BJ (cell line): ENCODE results near the gene RAB13. TPM values are rescaled to one million over a fixed set of nuclear protein-coding genes. Genes with fewer than 3 reads are reported as not detected.

Experiments
- CTCF ChIA-PET: fragments of 350-600 bp; formaldehyde crosslinking; extraction: SDS; loops from one replicate; lab custom pipeline; 2021; ENCODE audit warnings: antibody characterized with exemption, inconsistent platforms; lab: Yijun Ruan, JAX
- POLR2A ChIA-PET: fragments of 300-600 bp; sonication (Branson Sonifier 250); formaldehyde crosslinking; extraction: SDS; loops from one replicate; lab custom pipeline; 2021; ENCODE audit warnings: antibody characterized with exemption; lab: Charles Lee
- DNase-seq: peaks from one replicate; pipeline ENCODE4 v3.0.0-alpha.2; 2011; ENCODE audit warnings: low read depth
- H3K27me3 ChIP-seq: 2 replicates; pipeline ENCODE4 v1.6.0; 2011; ENCODE audit warnings: low read length; ENCODE audit not compliant: control insufficient read depth, insufficient read depth
- H3K36me3 ChIP-seq: 2 replicates; pipeline ENCODE4 v1.5.1; 2011; ENCODE audit warnings: low read length; ENCODE audit not compliant: control insufficient read depth, insufficient read depth
- H3K4me3 ChIP-seq: 2 replicates; pipeline ENCODE4 v1.5.1; 2011; ENCODE audit warnings: low read depth, mild to moderate bottlenecking, control low read depth, low read length
- CTCF ChIP-seq: IDR thresholded peaks from 2 replicates; pipeline ENCODE4 v1.5.1; 2011; ENCODE audit warnings: low read depth, mild to moderate bottlenecking, control low read depth, inconsistent platforms, low read length, moderate library complexity; ENCODE audit not compliant: insufficient read depth
- polyA plus RNA-seq: library from polyadenylated mRNA; depleted of rRNA; stranded (reverse); fragments of >200 nt; gene quantifications from 2 replicates; pipeline ENCODE4 v1.2.3, GENCODE V29; 2011

The RAB13 gene
- polyA plus RNA-seq, 1 experiment = 69.5 TPM

- no peak for TF ChIP-seq CTCF
- Histone ChIP-seq H3K27me3 (no peaks in the 10 kb centered on the region), H3K36me3 (peaks cover 26% of the 10 kb centered on the region), H3K4me3 (no peak overlapping the region)
- DNase-seq = no peak
- POLR2A ChIA-PET = no interaction called here
- CTCF ChIA-PET = interaction anchor here (1.4 kb wide), 1 partner anchor 8 kb away, joined by 4 read pairs; the partner anchor contains the start of gene DENND4B
Measured at GRCh38 chr1:153954826-153955225, 31.3 kb downstream of the RAB13 start.

GRCh38 chr1:153953859-153954365 is 32.2 kb downstream of the RAB13 start:
- CTCF ChIA-PET = interaction anchor here (0.6 to 1.5 kb wide), 5 partner anchors 8 to 25 kb away, joined by 3 to 7 read pairs (median 4); partner anchors contain the start of genes DENND4B and SLC39A1

GRCh38 chr1:153951801-153952200 is 34.3 kb downstream of the RAB13 start:
- POLR2A ChIA-PET = no interaction called here
- Histone ChIP-seq H3K27me3 (no peaks in the 10 kb centered on the region), H3K4me3 (no peak overlapping the region), H3K36me3 (peaks cover 32% of the 10 kb centered on the region)
- CTCF ChIA-PET = no interaction called here
- no peak for TF ChIP-seq CTCF
- no peak for DNase-seq

More at GRCh38 chr1:153953859-153954365, 32.2 kb downstream of the RAB13 start:
- TF ChIP-seq CTCF = no peak
- POLR2A ChIA-PET = no interaction called here
- Histone ChIP-seq H3K4me3 (no peak overlapping the region), H3K36me3 (peaks cover 27% of the 10 kb centered on the region), H3K27me3 (no peaks in the 10 kb centered on the region)
- DNase-seq = no peak

GRCh38 chr1:153951183-153951582 is 35.0 kb downstream of the RAB13 start:
- TF ChIP-seq CTCF = no peak
- peaks cover 32% of the 10 kb centered on the region for H3K36me3 ChIP-seq
- H3K27me3 ChIP-seq = no peaks in the 10 kb centered on the region
- no peak overlapping the region for H3K4me3 ChIP-seq
- CTCF ChIA-PET = no interaction called here
- DNase-seq = no peak
- POLR2A ChIA-PET = no interaction called here

- H3K4me3 ChIP-seq = peak within 1 kb of the TSS; percentile 56
- CTCF ChIA-PET = interaction anchor here (0.5 to 3.4 kb wide), 31 partner anchors 8 to 594 kb away, joined by 3 to 17 read pairs (median 4); partner anchors contain the start of genes CREB3L4, CRTC2, GATAD2B and RAB13
- TF ChIP-seq CTCF = peak; percentile 89
- H3K36me3 ChIP-seq = peaks cover 22% of the 10 kb centered on the region
- POLR2A ChIA-PET = interaction anchor here (0.7 kb wide), 1 partner anchor 235 kb away, joined by 3 read pairs; no protein-coding TSS in a partner anchor
- no peaks in the 10 kb centered on the region for H3K27me3 ChIP-seq
- DNase-seq = no peak
Measured at GRCh38 chr1:153946622-153947241, 39.4 kb downstream of the RAB13 start, which contains the start of gene DENND4B. Gene DENND4B (minus strand): TSS chr1:153946718. CDS start chr1:153944374, 2,344 bp downstream.
